ENCODE results near the gene CCNC.

The CCNC gene

GRCh38 chr6:99589907-99590493, 21.5 kb upstream of the CCNC start:
- no peak for TF ChIP-seq CTCF (conservative IDR thresholded peaks at IDR 0.05; ENCODE audit: low read length)
- no peak for TF ChIP-seq EZH2phosphoT487 (IDR thresholded peaks at IDR 0.05; ENCODE audit: borderline replicate concordance)
- no peaks in the 10 kb centered on the region for H3K79me2 ChIP-seq (ENCODE audit: insufficient read depth, low read length)
- no peaks in the 10 kb centered on the region for H3K9me3 ChIP-seq (ENCODE audit: insufficient read depth, low read depth, low read length)
- H3K9ac ChIP-seq (ENCODE audit: low read depth, low read length, poor library complexity, severe bottlenecking): no peak overlapping the region
- no peaks in the 10 kb centered on the region for H4K20me1 ChIP-seq (ENCODE audit: insufficient read depth, low read length, poor library complexity, severe bottlenecking)
- no peaks in the 10 kb centered on the region for H3K27me3 ChIP-seq (ENCODE audit: insufficient read depth, low read length, poor library complexity, severe bottlenecking)
- H3K9me2 ChIP-seq (replicated peaks; ENCODE audit: low read depth, low read length): no peaks in the 10 kb centered on the region
- no peaks in the 10 kb centered on the region for H3K4me1 ChIP-seq (ENCODE audit: insufficient read depth, low read length, poor library complexity, severe bottlenecking)
- H3K4me3 ChIP-seq (ENCODE audit: low read length, poor library complexity, severe bottlenecking): no peak overlapping the region
- no peaks in the 10 kb centered on the region for H3F3A ChIP-seq (ENCODE audit: low read depth)
- H2AFZ ChIP-seq (ENCODE audit: low read length): no peak overlapping the region
- H3K4me2 ChIP-seq (ENCODE audit: low read depth, low read length, poor library complexity, severe bottlenecking): no peak overlapping the region
- no peaks in the 10 kb centered on the region for H3K36me3 ChIP-seq (ENCODE audit: insufficient read depth, low read length)

GRCh38 chr6:99589290-99589672, 20.8 kb upstream of the CCNC start:
- no peaks in the 10 kb centered on the region for H3K79me2 ChIP-seq (ENCODE audit: insufficient read depth, low read length)
- H3K36me3 ChIP-seq (ENCODE audit: insufficient read depth, low read length): no peaks in the 10 kb centered on the region
- H4K20me1 ChIP-seq (ENCODE audit: insufficient read depth, low read length, poor library complexity, severe bottlenecking): no peaks in the 10 kb centered on the region
- no peaks in the 10 kb centered on the region for H3K9me3 ChIP-seq (ENCODE audit: insufficient read depth, low read depth, low read length)
- H3K4me3 ChIP-seq (ENCODE audit: low read length, poor library complexity, severe bottlenecking): no peak overlapping the region
- H3F3A ChIP-seq (ENCODE audit: low read depth): no peaks in the 10 kb centered on the region
- no peak overlapping the region for H3K4me2 ChIP-seq (ENCODE audit: low read depth, low read length, poor library complexity, severe bottlenecking)
- H3K9ac ChIP-seq (ENCODE audit: low read depth, low read length, poor library complexity, severe bottlenecking): no peak overlapping the region
- H3K4me1 ChIP-seq (ENCODE audit: insufficient read depth, low read length, poor library complexity, severe bottlenecking): no peaks in the 10 kb centered on the region
- no peaks in the 10 kb centered on the region for H3K9me2 ChIP-seq (replicated peaks; ENCODE audit: low read depth, low read length)
- TF ChIP-seq EZH2phosphoT487 (IDR thresholded peaks at IDR 0.05; ENCODE audit: borderline replicate concordance) (no peak), CTCF (conservative IDR thresholded peaks at IDR 0.05; ENCODE audit: low read length) (no peak)
- H2AFZ ChIP-seq (ENCODE audit: low read length): no peak overlapping the region
- H3K27me3 ChIP-seq (ENCODE audit: insufficient read depth, low read length, poor library complexity, severe bottlenecking): no peaks in the 10 kb centered on the region

- H3K36me3 ChIP-seq (ENCODE audit: insufficient read depth, low read length): no peaks in the 10 kb centered on the region
- no peaks in the 10 kb centered on the region for H4K20me1 ChIP-seq (ENCODE audit: insufficient read depth, low read length, poor library complexity, severe bottlenecking)
- H3F3A ChIP-seq (ENCODE audit: low read depth): no peaks in the 10 kb centered on the region
- no peak overlapping the region for H2AFZ ChIP-seq (ENCODE audit: low read length)
- H3K9me3 ChIP-seq (ENCODE audit: insufficient read depth, low read depth, low read length): no peaks in the 10 kb centered on the region
- no peak overlapping the region for H3K4me3 ChIP-seq (ENCODE audit: low read length, poor library complexity, severe bottlenecking)
- no peaks in the 10 kb centered on the region for H3K27me3 ChIP-seq (ENCODE audit: insufficient read depth, low read length, poor library complexity, severe bottlenecking)
- TF ChIP-seq EZH2phosphoT487 (IDR thresholded peaks at IDR 0.05; ENCODE audit: borderline replicate concordance): no peak
- no peak for TF ChIP-seq CTCF (conservative IDR thresholded peaks at IDR 0.05; ENCODE audit: low read length)
- H3K9ac ChIP-seq (ENCODE audit: low read depth, low read length, poor library complexity, severe bottlenecking): no peak overlapping the region
- no peaks in the 10 kb centered on the region for H3K9me2 ChIP-seq (replicated peaks; ENCODE audit: low read depth, low read length)
- H3K4me1 ChIP-seq (ENCODE audit: insufficient read depth, low read length, poor library complexity, severe bottlenecking): no peaks in the 10 kb centered on the region
- H3K4me2 ChIP-seq (ENCODE audit: low read depth, low read length, poor library complexity, severe bottlenecking): no peak overlapping the region
- H3K79me2 ChIP-seq (ENCODE audit: insufficient read depth, low read length): no peaks in the 10 kb centered on the region
Observed at GRCh38 chr6:99588618-99589289, 20.3 kb upstream of the CCNC start.

Measured in Loucy (cell line).